Activated T-cell treated with anti-CD3 and anti-CD28 coated beads for 48 hours (primary cell): Measurements from ENCODE around the gene DCN.
A peak's percentile ranks its signal among the peaks of the same experiment; 100 is the strongest.

ENCODE experiments used
- DNase-seq: peaks from one replicate; pipeline ENCODE4 v3.0.0-alpha.2; 2020; ENCODE audit warnings: low read depth

DCN gene

DNA sequence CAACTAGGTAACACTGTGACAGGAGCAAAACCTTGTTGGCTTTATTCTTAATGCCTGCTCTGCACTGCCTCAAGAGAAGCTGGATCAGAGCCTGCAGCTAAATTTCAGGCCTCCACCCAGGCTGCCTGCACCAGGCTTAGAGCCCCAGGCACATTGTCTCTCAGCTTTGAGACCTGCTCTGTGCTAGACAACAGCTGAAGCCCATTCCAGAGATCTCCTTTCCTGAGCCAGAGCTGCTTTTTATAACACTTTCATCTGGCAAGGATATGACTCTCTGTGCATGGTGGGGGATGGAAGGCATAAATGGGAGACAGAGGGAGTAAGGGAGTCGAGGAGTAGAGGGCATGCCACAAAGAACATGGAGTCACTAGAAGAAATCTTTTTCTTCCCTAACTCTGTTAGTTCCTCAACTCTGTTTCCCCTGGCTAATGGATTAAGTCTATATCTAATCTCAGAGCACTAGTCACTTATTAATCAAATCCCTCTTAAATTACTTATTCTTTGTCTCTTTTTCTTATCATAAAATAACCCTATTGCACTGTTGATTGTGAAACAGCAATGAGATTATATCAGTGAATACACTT lies 44.2 kb downstream of the DCN start:
- DNase-seq = no peak

GRCh38 chr12:91133871-91134270 lies 48.7 kb downstream of the DCN start:
- DNase-seq = no peak

DNA sequence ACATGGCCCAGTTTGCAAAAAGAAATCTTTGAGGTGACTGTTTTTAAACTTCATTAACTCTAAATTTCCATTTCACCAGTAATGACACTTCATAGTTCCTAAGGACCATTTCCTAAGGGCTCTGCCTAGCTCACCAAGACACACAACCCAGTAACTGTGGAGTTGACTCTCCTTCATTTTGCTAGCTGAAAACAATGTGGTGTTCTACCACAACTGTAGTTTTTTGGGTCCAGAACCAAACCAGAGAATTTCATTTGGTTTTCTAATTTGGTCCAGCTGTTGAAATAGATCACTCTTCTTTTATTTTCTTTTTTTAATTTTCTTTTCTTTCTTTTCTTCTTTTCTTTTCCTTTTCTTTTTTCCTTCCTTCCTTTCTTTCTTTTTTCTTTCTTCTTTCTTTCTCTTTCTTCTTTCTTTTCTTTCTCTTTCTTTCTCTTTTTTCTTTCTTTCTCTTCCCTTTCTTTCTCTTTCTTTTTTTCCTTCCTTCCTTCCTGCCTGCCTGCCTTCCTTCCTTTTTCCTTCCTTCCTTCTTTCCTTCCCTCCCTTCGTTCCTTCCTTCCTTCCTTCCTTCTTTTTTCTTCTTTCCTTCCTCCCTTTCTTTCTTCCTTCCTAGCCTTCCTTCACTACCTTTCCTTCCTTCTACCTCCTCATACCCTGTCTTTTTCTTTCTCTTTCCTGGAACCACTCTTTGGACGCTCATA lies 52.8 kb downstream of the DCN start:
- DNase-seq = no peak

DNA sequence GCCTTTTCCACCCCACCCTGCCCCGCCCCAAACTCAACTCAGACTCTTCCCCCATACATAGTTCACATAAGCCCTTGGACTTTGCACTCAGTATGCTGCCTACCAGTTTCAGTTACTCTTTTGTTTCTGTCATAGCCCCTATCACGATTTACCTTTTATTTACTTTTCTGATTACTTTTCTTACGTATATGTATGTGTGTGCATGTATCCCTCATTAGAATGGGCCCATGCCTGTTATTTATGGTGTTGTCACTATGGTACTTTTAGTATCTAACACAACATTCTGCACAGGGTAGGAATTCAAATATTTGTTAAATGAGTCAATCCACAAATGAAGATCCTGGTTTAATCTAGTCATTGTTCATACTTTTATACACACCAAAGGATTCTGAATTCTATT lies 54.9 kb downstream of the DCN start:
- no peak for DNase-seq

- no peak for DNase-seq
These were observed 55.3 kb downstream of the DCN start for GRCh38 chr12:91127306-91127705.

- no peak for DNase-seq
These were observed 56.1 kb downstream of the DCN start for GRCh38 chr12:91126516-91126915.

- DNase-seq = no peak
These were observed 59.2 kb downstream of the DCN start for GRCh38 chr12:91123236-91123916.

DNA sequence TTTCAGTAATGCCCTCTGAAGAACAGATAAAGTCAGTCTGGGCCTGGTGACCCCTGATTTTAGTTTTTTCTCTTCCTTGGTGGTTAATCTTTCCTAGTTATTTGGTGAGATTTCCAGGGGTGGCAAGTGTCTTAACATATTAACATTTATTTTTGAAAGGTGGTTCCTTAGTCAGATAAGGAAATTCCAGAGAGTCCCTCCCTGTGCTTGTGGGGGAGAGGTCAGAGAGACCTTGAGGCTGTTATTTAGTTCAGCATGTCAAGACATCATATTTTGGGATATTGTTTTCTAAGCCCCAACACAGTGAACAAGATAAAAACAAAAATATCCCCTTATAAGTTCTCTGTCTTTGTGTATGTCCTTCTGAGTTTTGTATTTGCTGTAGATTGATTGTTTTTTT lies 61.8 kb downstream of the DCN start:
- no peak for DNase-seq

DNA sequence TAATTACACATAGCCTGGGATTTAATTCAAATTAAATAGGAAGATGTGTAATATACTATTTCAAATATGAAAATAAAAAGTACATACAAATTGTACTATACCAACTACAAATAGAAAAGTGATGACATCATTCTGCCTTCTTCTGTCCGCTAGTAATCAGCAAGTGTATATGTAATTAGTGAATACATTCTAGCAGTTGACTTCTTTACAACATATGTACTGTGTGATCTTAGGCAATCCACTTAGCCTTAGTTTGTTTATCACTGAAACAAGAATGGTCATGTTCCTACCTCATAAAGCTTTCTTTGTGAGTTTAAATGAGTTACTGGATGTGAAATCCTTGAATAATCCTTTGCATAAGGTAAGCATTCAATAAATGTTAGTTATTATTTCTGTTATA lies 63.5 kb downstream of the DCN start:
- no peak for DNase-seq

DNA sequence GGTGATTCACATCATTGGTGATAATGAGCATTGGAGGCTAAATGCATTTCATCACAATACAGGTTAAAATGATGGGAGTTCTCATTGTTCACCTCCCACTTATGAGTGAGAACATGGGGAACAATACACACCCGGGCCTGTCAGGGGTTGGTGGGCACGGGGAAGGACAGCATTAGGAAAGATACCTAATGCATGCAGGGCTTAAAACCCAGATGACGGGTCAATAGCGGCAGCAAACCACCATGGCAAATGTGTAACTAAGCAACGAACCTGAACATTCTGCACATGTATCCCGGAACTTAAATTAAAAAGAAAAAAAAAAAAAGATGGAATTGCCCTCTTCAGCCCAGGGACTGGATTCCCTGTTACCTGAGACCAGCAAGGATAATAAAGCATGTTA lies 69.0 kb downstream of the DCN start:
- DNase-seq = no peak

- DNase-seq = no peak
These were observed 71.0 kb downstream of the DCN start, which contains the start of gene LUM for GRCh38 chr12:91111366-91112325. Gene LUM, minus strand, starts transcription at chr12:91111494. Its CDS starts 2,515 bp downstream, at chr12:91108979.

DNA sequence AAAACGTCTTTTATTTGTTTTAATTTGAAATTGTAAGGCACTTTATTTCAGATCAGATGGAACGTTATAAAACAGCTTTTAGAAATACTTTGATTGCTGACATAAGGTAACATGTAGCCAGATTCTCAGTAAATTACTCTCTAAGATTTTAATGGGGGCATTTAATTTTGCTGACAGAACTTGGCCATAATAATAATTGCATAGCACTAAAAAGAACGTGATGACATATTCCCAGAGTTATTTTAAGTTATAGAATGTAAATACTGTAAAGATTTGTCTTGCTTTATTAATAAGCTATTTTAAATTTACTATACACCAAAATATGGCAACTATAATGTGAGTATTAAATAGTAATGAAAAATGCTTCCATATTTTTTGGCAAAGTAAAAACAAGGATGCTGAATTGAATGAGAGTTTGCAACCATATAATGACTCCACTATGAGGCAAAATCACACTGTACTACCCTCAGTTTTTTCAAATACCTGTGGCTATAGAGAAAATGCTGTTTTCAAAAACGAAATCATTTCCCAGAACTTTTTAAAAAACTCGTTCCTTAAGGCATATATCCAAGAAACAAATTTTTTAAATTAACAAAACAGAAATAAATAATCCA lies 72.2 kb downstream of the DCN start:
- DNase-seq = no peak

GRCh38 chr12:91109581-91110310 lies 72.9 kb downstream of the DCN start:
- no peak for DNase-seq

- DNase-seq = peak; percentile 38
These were observed 73.5 kb downstream of the DCN start for GRCh38 chr12:91109148-91109564.

- DNase-seq = no peak
These were observed 74.3 kb downstream of the DCN start for GRCh38 chr12:91108196-91108755.

DNA sequence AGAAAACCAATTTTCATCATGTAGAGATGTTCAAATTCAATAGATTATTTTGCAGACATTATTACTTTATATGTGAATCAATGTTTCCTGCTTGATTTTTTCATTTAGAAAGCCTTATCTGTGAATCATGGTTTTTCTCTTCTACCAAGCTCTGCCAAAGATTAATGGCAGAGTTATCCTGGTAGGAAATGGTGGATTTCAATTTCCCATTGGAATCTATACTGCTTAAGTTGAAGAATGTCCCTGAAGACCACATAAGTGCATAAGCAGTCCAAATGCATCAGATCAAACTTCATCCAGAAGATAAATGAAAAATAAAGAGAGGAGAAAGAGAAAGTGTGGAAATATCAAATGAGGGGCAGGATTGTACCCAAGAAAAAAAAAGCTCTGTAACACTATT lies 76.3 kb downstream of the DCN start:
- no peak for DNase-seq

GRCh38 chr12:91105807-91106206 lies 76.8 kb downstream of the DCN start:
- DNase-seq = no peak

GRCh38 chr12:91104812-91105466 lies 77.7 kb downstream of the DCN start:
- no peak for DNase-seq

DNA sequence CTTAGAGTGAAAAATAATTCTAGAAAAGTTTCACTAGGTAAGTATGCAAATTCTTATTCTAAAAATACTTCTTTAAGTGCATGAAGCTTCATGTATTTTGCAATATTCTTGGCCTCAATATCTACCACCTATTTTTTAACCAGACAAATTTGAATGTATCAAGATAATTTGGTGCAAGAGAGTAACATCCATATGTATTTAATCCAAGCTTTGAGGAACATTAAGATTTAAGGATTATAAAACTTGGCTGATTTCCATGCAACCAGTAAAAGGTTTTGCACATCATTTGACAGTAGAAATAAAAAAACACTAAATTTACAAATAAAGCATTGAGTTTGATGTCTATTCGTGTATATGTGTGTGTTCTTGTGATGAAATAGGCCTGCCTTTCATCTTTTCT lies 79.0 kb downstream of the DCN start:
- no peak for DNase-seq

DNA sequence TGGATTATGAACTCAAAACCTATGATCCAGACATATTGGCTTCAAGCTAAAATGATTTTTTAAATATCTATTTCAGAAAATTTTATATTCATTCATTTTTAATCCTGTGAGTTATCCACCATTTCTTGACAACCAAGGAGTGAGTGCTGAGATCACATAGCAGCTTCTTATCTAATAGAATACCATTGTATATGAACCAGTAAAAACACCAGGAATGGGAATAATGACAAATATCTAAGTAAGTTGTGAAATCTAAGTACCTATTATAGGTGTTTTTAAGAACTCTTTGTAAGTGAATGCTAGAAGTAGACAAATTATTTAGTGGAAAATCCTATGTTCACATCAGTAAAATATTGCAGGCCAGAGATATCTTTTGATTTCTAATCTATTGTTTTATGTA lies 79.5 kb downstream of the DCN start:
- DNase-seq = no peak
